ENCODE measurements around the gene FABP1. TPM values are rescaled to one million over a fixed set of nuclear protein-coding genes. Genes with fewer than 3 reads are reported as not detected.

Gene FABP1
- total and polyA plus RNA-seq, 9 donors = 0.05 to 22.8 (median 4.9) TPM; not detected in 3

GRCh38 chr2:88161446-88162244, 33.8 kb upstream of the FABP1 start:
- Histone ChIP-seq H3K4me1 (ENCODE audit: control insufficient read depth, insufficient read depth, low read length) (peaks cover 10% of the 10 kb centered on the region), H3K36me3 (ENCODE audit: control insufficient read depth, insufficient read depth, low read length) (no peaks in the 10 kb centered on the region), H3K4me3 (ENCODE audit: low read length) (no peak overlapping the region), H3K27me3 (ENCODE audit: control insufficient read depth, insufficient read depth, low read length) (no peaks in the 10 kb centered on the region), H3K9me3 (replicated peaks; ENCODE audit: control insufficient read depth, low read depth, low read length) (no peaks in the 10 kb centered on the region), H3K27ac (ENCODE audit: low read length) (no peak overlapping the region)
- no peak for DNase-seq
- whole genome bisulfite sequencing (ENCODE audit: insufficient coverage) = 66% methylated on average over 7 of the region's 11 CpGs

DNA sequence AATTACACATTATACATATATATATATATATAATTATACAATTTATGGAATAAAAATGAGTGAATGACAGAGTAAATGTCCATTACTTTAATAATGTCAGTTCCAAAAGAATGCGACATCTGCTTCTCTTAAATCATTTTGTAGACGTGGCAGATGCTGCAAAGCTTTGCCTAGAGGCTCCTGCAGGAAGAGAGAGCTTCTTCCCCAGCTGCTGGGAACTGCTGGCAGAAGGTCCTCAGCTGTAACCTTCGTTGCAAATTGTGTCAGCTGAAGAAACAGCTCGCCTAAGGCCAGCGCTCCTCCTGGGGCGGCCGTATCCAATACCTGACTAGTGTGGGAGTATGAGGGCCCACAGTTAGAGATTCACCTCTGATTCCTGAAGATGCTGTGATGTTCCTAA, 32.7 kb upstream of the FABP1 start:
- H3K9me3 ChIP-seq (replicated peaks; ENCODE audit: control insufficient read depth, low read depth, low read length) = no peaks in the 10 kb centered on the region
- no peaks in the 10 kb centered on the region for H3K36me3 ChIP-seq (ENCODE audit: control insufficient read depth, insufficient read depth, low read length)
- H3K4me3 ChIP-seq (ENCODE audit: low read length) = no peak overlapping the region
- WGBS (ENCODE audit: insufficient coverage) = 43% methylated on average over 2 of the region's 7 CpGs
- H3K27ac ChIP-seq (ENCODE audit: low read length) = no peak overlapping the region
- no peaks in the 10 kb centered on the region for H3K27me3 ChIP-seq (ENCODE audit: control insufficient read depth, insufficient read depth, low read length)
- H3K4me1 ChIP-seq (ENCODE audit: control insufficient read depth, insufficient read depth, low read length) = peaks cover 10% of the 10 kb centered on the region
- DNase-seq = peak; percentile 68

DNA sequence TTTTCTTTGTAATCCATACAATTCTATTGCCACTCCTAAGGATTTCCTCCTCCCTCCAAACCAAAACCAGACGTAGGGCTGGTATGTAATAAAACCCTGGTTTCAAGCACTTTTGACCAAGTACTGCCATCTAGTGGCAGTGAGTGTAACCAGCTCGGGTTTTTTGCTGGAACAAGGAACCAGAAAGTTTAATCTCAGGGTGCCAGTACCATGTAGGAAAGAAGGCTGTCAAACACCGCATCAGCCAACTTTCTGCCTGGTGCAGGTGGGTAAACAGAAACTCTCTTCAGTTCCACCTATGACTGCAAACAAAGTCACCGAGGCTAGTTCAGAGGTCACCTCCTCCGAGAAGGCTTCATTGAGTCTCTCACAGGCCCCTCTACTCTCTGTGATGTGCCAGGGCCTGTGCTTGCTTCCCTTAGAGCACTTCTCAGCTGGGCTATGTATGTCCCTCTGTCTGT, 32.1 kb upstream of the FABP1 start:
- DNase-seq = peak; percentile 81
- H3K9me3 ChIP-seq (replicated peaks; ENCODE audit: control insufficient read depth, low read depth, low read length) = no peaks in the 10 kb centered on the region
- WGBS (ENCODE audit: insufficient coverage) = 39% methylated on average over 3 of the region's 5 CpGs
- no peaks in the 10 kb centered on the region for H3K27me3 ChIP-seq (ENCODE audit: control insufficient read depth, insufficient read depth, low read length)
- H3K27ac ChIP-seq (ENCODE audit: low read length) = no peak overlapping the region
- H3K4me1 ChIP-seq (ENCODE audit: control insufficient read depth, insufficient read depth, low read length) = peaks cover 10% of the 10 kb centered on the region
- H3K36me3 ChIP-seq (ENCODE audit: control insufficient read depth, insufficient read depth, low read length) = no peaks in the 10 kb centered on the region
- no peak overlapping the region for H3K4me3 ChIP-seq (ENCODE audit: low read length)

DNA sequence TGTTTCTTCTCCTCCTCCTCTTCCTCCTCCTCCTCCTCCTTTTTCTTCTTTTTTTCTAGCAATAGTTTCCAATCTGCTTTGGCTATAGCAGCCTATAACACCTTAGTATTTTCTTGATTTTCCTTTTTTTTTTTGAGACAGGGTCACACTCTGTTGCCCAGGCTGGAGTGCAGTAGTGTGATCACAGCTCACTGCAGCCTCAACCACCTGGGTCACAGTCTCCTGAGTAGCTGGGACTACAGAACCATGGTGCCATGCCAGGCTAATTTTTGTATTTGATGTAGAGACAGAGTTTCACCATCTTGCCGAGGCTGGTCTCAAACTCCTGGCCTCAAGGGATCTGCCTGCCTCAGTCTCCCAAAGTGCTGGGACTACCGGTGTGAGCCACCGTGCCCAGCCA, 31.6 kb upstream of the FABP1 start:
- Histone ChIP-seq H3K36me3 (ENCODE audit: control insufficient read depth, insufficient read depth, low read length) (no peaks in the 10 kb centered on the region), H3K27me3 (ENCODE audit: control insufficient read depth, insufficient read depth, low read length) (no peaks in the 10 kb centered on the region), H3K4me3 (ENCODE audit: low read length) (no peak overlapping the region), H3K9me3 (replicated peaks; ENCODE audit: control insufficient read depth, low read depth, low read length) (no peaks in the 10 kb centered on the region), H3K4me1 (ENCODE audit: control insufficient read depth, insufficient read depth, low read length) (peaks cover 10% of the 10 kb centered on the region), H3K27ac (ENCODE audit: low read length) (no peak overlapping the region)
- 60% methylated on average over 1 of the region's 3 CpGs for WGBS (ENCODE audit: insufficient coverage)
- DNase-seq = no peak

DNA sequence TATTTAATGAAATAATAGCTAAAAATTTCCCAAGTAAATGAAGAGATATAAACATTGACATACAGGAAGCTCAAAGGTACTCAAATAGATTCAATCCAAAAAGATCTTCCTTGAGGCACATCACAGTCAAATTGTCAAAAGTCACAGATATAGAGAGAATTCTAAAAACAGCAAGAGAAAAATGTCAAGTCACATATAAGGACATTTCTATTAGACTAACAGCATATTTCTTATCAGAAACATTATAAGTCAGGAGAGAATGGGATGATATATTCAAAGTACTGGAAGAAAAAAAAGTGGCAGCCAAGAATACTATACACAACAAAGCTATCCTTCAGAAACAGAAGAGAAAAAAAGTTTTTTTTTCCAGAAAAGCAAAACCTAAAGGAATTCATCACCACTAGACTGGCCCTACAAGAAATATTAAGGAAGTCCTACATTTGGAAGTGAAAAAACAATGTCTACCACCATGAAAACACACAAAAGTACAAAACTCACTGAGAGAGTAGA, 21.1 kb upstream of the FABP1 start:
- no peaks in the 10 kb centered on the region for H3K4me1 ChIP-seq (ENCODE audit: control insufficient read depth, insufficient read depth, low read length)
- H3K4me3 ChIP-seq (ENCODE audit: low read length) = no peak overlapping the region
- no peak for DNase-seq
- no peaks in the 10 kb centered on the region for H3K36me3 ChIP-seq (ENCODE audit: control insufficient read depth, insufficient read depth, low read length)
- no peaks in the 10 kb centered on the region for H3K27me3 ChIP-seq (ENCODE audit: control insufficient read depth, insufficient read depth, low read length)
- H3K9me3 ChIP-seq (replicated peaks; ENCODE audit: control insufficient read depth, low read depth, low read length) = peaks cover 8% of the 10 kb centered on the region
- H3K27ac ChIP-seq (ENCODE audit: low read length) = no peak overlapping the region

- DNase-seq = no peak
- Histone ChIP-seq H3K36me3 (ENCODE audit: control insufficient read depth, insufficient read depth, low read length) (no peaks in the 10 kb centered on the region), H3K4me3 (ENCODE audit: low read length) (no peak overlapping the region), H3K27me3 (ENCODE audit: control insufficient read depth, insufficient read depth, low read length) (no peaks in the 10 kb centered on the region), H3K27ac (ENCODE audit: low read length) (no peak overlapping the region), H3K4me1 (ENCODE audit: control insufficient read depth, insufficient read depth, low read length) (no peaks in the 10 kb centered on the region), H3K9me3 (replicated peaks; ENCODE audit: control insufficient read depth, low read depth, low read length) (peaks cover 6% of the 10 kb centered on the region)
- WGBS (ENCODE audit: insufficient coverage) = 90% methylated on average over 2 of the region's 2 CpGs
Observed at GRCh38 chr2:88147145-88147544, 19.3 kb upstream of the FABP1 start.

GRCh38 chr2:88146590-88146989, 18.7 kb upstream of the FABP1 start:
- H3K4me3 ChIP-seq (ENCODE audit: low read length) = no peak overlapping the region
- peaks cover 8% of the 10 kb centered on the region for H3K9me3 ChIP-seq (replicated peaks; ENCODE audit: control insufficient read depth, low read depth, low read length)
- no peak for DNase-seq

GRCh38 chr2:88144914-88145497, 17.1 kb upstream of the FABP1 start:
- H3K4me1 ChIP-seq (ENCODE audit: control insufficient read depth, insufficient read depth, low read length) = no peaks in the 10 kb centered on the region
- 88% methylated on average over 2 of the region's 10 CpGs for WGBS (ENCODE audit: insufficient coverage)

More at GRCh38 chr2:88146590-88146989, 18.7 kb upstream of the FABP1 start:
- Histone ChIP-seq H3K27ac (ENCODE audit: low read length) (no peak overlapping the region), H3K4me1 (ENCODE audit: control insufficient read depth, insufficient read depth, low read length) (no peaks in the 10 kb centered on the region), H3K27me3 (ENCODE audit: control insufficient read depth, insufficient read depth, low read length) (no peaks in the 10 kb centered on the region), H3K36me3 (ENCODE audit: control insufficient read depth, insufficient read depth, low read length) (no peaks in the 10 kb centered on the region)

DNA sequence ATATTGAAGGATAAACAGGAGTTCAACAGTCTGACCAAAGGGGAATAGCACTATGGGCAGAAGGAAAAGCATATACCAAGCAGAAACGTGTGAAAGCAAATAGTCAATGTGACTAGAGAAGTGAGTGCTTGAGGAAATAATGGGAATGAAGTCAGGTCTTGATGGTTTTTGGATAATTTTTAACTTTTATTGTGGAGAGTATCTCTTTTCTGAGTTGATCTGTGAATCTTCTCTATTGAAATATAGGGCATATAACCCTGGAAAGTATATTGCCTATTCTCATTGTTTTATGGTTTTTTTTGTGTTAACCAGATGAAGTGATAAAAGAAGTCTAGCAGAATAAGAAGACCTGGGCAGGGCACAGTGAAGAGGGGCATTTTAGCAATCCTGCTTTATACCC, 16.4 kb upstream of the FABP1 start:
- Histone ChIP-seq H3K4me3 (ENCODE audit: low read length) (no peak overlapping the region), H3K9me3 (replicated peaks; ENCODE audit: control insufficient read depth, low read depth, low read length) (peaks cover 8% of the 10 kb centered on the region), H3K27me3 (ENCODE audit: control insufficient read depth, insufficient read depth, low read length) (no peaks in the 10 kb centered on the region), H3K27ac (ENCODE audit: low read length) (no peak overlapping the region), H3K4me1 (ENCODE audit: control insufficient read depth, insufficient read depth, low read length) (no peaks in the 10 kb centered on the region), H3K36me3 (ENCODE audit: control insufficient read depth, insufficient read depth, low read length) (no peaks in the 10 kb centered on the region)
- DNase-seq = no peak
- WGBS (ENCODE audit: insufficient coverage) = 71% methylated on average over 1 of the region's 1 CpG

More at GRCh38 chr2:88144914-88145497, 17.1 kb upstream of the FABP1 start:
- H3K27me3 ChIP-seq (ENCODE audit: control insufficient read depth, insufficient read depth, low read length) = no peaks in the 10 kb centered on the region
- H3K27ac ChIP-seq (ENCODE audit: low read length) = no peak overlapping the region
- no peak overlapping the region for H3K4me3 ChIP-seq (ENCODE audit: low read length)
- H3K36me3 ChIP-seq (ENCODE audit: control insufficient read depth, insufficient read depth, low read length) = no peaks in the 10 kb centered on the region
- H3K9me3 ChIP-seq (replicated peaks; ENCODE audit: control insufficient read depth, low read depth, low read length) = peaks cover 8% of the 10 kb centered on the region
- DNase-seq = no peak

GRCh38 chr2:88141952-88142351, 14.1 kb upstream of the FABP1 start:
- no CpG with 5 or more reads among the region's 2 CpGs for WGBS (ENCODE audit: insufficient coverage)
- Histone ChIP-seq H3K36me3 (ENCODE audit: control insufficient read depth, insufficient read depth, low read length) (no peaks in the 10 kb centered on the region), H3K27me3 (ENCODE audit: control insufficient read depth, insufficient read depth, low read length) (no peaks in the 10 kb centered on the region), H3K9me3 (replicated peaks; ENCODE audit: control insufficient read depth, low read depth, low read length) (peaks cover 2% of the 10 kb centered on the region), H3K4me3 (ENCODE audit: low read length) (no peak overlapping the region), H3K27ac (ENCODE audit: low read length) (no peak overlapping the region), H3K4me1 (ENCODE audit: control insufficient read depth, insufficient read depth, low read length) (no peaks in the 10 kb centered on the region)
- no peak for DNase-seq

Data from muscle of leg (tissue), 11 donors.